K562 (cell line): ENCODE measurements around the gene SPRYD7. TPM values are rescaled to one million over a fixed set of nuclear protein-coding genes. Genes with fewer than 3 reads are reported as not detected.
A peak's percentile ranks its signal among the peaks of the same experiment; 100 is the strongest.

Experiments
- TAF9B ChIP-seq: fragments of 450-650 bp; IDR thresholded peaks from 2 replicates; pipeline ENCODE4 v1.6.1; 2018; ENCODE audit warnings: mild to moderate bottlenecking; ENCODE audit not compliant: partially characterized antibody
- polyA plus RNA-seq, 8 experiments: library from polyadenylated mRNA; depleted of rRNA in 4 of 8; stranded (reverse) in 5 of 8; unstranded in 3 of 8; fragments of >200 nt; fragmentation: Nextera tagmentation in 2 of 8; fragmentation: Illumina TruSeq in 1 of 8; extraction: Ambion mirVana in 2 of 8; extraction: Trizol in 1 of 8; gene quantifications; 2 replicates each; pipeline versions ENCODE4 v1.2.1 to v1.2.3, GENCODE V29; 2011 to 2014; ENCODE audit warnings: inconsistent platforms in 1 of 8, missing spikeins in 1 of 8
- total RNA-seq, 7 experiments: library from RNA; depleted of rRNA in 6 of 7; stranded (reverse); fragments of >200 nt in 6 of 7; fragmentation: Illumina TruSeq in 2 of 7; extraction: Trizol in 2 of 7; gene quantifications; 2 replicates each; pipeline versions ENCODE4 v1.2.1 to v1.2.3, GENCODE V29; 2011 to 2021; ENCODE audit warnings: low replicate concordance in 1 of 7
- TF ChIP-seq, protein P1 (sequence below), 2 experiments: fragments of 450-650 bp; formaldehyde crosslinking in 1 of 2; IDR thresholded peaks; 2 replicates each; pipeline versions ENCODE4 v1.4.0 to v1.6.1; 2014 to 2020; ENCODE audit warnings: mild to moderate bottlenecking in 2 of 2, borderline replicate concordance in 1 of 2, low read depth in 1 of 2
- TF ChIP-seq, protein P2 (sequence below): fragments of 450-650 bp; conservative IDR thresholded peaks from 2 replicates; pipeline ENCODE4 v1.6.1; 2016; ENCODE audit warnings: missing genetic modification characterization, low read depth, mild to moderate bottlenecking, control low read depth, missing compliant biosample characterization

SPRYD7 gene
- total and polyA plus RNA-seq, 9 of the 15 experiments (the other 6 are each of a cell fraction or from before 2014, with no cell fraction given) = 4.3 to 11.0 (median 7.9) TPM

DNA sequence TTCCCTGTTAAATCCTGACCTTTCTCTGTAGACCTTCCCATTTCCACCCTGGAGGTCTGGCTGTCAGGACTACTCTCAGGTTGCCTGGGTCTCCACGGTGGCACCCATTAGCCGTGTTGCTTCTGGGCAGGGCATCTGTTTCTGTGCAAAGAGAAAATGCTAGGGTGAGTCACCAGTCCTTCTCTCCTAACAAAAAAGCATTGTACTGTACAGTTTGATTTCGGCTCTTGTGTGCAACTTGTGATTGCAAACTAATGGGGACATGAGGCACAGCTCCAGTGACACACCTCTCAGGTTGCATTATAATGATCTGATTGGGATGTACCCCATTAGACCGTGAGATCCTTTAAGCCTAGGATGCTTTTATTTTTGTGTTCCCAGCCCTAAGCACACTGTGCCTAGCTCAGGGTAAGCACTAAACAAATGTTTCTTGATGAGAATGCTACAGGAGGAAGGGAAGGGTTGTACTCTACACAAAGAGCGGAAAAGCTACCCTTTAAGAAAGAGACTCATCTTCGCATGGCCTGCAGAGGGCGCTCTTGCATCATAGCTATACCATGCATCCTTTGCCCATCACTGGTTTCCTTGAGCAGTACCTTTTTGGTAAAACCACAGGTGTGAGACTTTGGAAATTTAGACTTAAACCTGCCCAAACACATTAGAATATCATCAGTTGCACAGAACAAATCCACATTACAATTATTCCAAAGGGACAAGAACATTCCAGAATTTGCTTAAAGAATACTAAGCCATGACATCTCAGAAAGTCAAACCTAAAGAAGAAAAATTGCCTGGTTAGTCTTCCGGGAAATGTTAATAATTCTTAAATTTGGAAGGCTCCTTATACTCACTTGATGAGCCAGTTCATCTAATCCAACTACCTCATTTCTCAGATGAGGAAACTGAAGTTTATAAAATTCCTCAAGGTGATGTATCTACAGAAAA is 40.4 kb upstream of the SPRYD7 start (continued):
- TF ChIP-seq, protein P1, sequence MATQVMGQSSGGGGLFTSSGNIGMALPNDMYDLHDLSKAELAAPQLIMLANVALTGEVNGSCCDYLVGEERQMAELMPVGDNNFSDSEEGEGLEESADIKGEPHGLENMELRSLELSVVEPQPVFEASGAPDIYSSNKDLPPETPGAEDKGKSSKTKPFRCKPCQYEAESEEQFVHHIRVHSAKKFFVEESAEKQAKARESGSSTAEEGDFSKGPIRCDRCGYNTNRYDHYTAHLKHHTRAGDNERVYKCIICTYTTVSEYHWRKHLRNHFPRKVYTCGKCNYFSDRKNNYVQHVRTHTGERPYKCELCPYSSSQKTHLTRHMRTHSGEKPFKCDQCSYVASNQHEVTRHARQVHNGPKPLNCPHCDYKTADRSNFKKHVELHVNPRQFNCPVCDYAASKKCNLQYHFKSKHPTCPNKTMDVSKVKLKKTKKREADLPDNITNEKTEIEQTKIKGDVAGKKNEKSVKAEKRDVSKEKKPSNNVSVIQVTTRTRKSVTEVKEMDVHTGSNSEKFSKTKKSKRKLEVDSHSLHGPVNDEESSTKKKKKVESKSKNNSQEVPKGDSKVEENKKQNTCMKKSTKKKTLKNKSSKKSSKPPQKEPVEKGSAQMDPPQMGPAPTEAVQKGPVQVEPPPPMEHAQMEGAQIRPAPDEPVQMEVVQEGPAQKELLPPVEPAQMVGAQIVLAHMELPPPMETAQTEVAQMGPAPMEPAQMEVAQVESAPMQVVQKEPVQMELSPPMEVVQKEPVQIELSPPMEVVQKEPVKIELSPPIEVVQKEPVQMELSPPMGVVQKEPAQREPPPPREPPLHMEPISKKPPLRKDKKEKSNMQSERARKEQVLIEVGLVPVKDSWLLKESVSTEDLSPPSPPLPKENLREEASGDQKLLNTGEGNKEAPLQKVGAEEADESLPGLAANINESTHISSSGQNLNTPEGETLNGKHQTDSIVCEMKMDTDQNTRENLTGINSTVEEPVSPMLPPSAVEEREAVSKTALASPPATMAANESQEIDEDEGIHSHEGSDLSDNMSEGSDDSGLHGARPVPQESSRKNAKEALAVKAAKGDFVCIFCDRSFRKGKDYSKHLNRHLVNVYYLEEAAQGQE (IDR thresholded peaks at IDR 0.05; ENCODE audit: borderline replicate concordance) = peak; percentile 77; the same call in 1 of the 2 replicates
- TF ChIP-seq, protein P1 (CRISPR knock-in tag; IDR thresholded peaks at IDR 0.05; ENCODE audit: low read depth) = no peak
- no peak for TF ChIP-seq TAF9B
- TF ChIP-seq, protein P2, sequence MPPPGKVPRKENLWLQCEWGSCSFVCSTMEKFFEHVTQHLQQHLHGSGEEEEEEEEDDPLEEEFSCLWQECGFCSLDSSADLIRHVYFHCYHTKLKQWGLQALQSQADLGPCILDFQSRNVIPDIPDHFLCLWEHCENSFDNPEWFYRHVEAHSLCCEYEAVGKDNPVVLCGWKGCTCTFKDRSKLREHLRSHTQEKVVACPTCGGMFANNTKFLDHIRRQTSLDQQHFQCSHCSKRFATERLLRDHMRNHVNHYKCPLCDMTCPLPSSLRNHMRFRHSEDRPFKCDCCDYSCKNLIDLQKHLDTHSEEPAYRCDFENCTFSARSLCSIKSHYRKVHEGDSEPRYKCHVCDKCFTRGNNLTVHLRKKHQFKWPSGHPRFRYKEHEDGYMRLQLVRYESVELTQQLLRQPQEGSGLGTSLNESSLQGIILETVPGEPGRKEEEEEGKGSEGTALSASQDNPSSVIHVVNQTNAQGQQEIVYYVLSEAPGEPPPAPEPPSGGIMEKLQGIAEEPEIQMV (tag) = no peak
